OCI-LY1 (cell line): ENCODE data around the gene GTF2A2.

ENCODE experiments used
- EZH2 ChIP-seq: fragments of 200-600 bp; sonication (generic), shearing (Covaris generic); IDR thresholded peaks from 2 replicates; pipeline ENCODE4 v1.8.0; 2017; ENCODE audit warnings: borderline replicate concordance, mixed run types, mild to moderate bottlenecking, antibody characterized with exemption, low read length, moderate library complexity, mixed read lengths
- TF ChIP-seq, protein P1 (sequence below): fragments of 200-600 bp; sonication (generic), shearing (Covaris generic); IDR thresholded peaks from 2 replicates; pipeline ENCODE4 v1.5.1; 2017; ENCODE audit warnings: mild to moderate bottlenecking, antibody characterized with exemption, low read length, moderate library complexity, mixed read lengths

DNA sequence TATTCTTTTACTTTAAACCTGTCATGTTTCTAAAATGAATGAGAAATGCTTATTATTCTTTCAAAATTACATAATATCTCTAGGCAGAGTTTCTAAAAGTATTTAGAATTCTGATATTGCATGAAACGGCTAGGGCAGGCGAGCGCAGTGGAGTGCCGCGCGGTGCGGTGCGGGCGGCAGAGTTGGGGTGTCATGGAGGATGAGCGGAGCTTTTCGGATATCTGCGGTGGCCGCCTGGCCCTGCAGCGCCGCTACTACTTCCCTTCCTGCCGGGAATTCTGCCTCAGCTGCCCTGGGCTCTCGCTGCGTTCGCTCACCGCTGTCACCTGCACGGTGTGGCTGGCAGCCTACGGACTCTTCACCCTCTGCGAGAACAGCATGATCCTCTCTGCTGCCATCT, 19.2 kb upstream of the GTF2A2 start:
- TF ChIP-seq, protein P1, sequence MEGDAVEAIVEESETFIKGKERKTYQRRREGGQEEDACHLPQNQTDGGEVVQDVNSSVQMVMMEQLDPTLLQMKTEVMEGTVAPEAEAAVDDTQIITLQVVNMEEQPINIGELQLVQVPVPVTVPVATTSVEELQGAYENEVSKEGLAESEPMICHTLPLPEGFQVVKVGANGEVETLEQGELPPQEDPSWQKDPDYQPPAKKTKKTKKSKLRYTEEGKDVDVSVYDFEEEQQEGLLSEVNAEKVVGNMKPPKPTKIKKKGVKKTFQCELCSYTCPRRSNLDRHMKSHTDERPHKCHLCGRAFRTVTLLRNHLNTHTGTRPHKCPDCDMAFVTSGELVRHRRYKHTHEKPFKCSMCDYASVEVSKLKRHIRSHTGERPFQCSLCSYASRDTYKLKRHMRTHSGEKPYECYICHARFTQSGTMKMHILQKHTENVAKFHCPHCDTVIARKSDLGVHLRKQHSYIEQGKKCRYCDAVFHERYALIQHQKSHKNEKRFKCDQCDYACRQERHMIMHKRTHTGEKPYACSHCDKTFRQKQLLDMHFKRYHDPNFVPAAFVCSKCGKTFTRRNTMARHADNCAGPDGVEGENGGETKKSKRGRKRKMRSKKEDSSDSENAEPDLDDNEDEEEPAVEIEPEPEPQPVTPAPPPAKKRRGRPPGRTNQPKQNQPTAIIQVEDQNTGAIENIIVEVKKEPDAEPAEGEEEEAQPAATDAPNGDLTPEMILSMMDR: no peak
- no peak for TF ChIP-seq EZH2
